HG02798 (cell line): Measurements from ENCODE around the gene OLFML2A.
"Not testable (repeated sequence)": the region's sequence is repeated elsewhere in the genome, so short reads cannot be mapped to it uniquely, and the experiment has no call there.

Source experiments
- ATAC-seq: cut with Tn5 transposase; IDR thresholded peaks from one replicate; pipeline ENCODE4 v1.9.1; 2021; ENCODE audit warnings: mild to moderate bottlenecking; ENCODE audit not compliant: unreplicated experiment, poor library complexity

Gene OLFML2A

DNA sequence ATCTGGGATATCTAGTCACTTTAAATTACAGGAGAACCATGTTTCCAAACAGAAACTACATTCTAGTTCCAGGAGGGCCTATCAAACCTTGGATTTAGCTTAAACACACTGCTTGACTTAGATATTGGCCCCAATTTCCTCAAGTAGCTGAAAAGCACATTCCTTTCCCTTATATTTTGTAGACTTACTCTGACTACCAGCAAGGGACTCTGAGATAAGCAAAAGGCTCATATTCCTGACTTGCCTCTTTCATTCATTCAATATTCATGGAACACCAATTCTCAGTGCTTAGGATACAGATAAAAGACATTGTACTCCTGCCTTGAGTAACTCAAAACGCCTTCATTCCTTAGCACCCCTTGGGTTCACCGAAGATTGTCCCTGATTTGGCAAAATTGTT is 17.6 kb upstream of the OLFML2A start:
- ATAC-seq = no peak

DNA sequence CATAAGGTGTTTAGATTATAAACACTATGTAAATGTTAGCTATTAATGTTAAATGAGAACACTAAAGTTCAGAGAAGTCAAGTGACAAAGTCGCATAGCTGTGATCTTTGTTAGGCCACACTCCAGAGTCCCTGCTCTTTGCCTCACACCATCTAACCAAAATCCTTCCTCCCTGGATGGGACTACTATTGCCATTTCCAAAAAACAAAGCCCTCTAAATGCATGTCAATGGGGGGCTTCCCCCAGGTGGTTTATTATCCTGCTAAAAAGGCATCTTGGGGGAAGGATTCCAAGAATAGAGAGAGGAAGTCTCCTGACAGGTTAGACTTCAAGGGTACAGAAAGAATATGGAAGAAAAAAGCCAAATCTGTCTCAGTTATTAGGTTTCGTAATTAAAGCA is 16.2 kb upstream of the OLFML2A start:
- ATAC-seq = no peak

DNA sequence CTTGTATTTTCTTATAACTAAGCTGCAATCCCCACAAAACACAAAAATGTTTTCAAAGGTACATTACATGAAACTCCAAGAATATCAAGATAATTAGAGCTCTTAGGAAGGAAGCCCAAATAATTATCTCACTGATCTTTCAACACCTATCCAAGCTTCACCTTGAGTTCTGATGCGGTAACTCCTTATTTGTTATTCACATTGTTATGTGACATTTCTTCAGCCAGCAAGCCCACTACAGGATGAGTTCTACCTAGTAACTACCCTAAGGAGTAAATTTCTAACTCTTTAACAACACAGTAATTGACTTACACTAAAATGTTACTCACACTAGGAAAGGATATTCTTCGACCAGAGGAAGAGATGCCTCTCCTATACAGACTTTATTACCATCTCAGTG is 15.7 kb upstream of the OLFML2A start:
- ATAC-seq = no peak

DNA sequence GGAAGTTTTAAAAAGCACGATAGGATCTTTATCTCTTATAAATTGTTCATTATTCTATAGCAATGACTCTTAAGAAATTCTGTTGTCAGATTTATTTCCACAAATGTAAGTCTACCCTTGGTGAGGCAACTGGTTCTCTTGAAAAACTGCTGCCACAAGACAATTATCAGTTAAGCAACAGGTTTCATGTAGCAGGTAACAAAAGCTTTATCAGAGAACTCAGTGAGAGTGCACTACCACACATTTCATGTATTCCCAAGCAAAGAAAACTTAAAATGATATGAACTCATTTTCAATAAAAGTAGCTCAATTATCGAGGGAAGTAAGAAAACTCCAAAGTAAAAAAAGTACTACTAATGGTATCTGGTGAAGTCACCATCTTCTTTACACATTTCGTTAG is 15.2 kb upstream of the OLFML2A start:
- no peak for ATAC-seq

DNA sequence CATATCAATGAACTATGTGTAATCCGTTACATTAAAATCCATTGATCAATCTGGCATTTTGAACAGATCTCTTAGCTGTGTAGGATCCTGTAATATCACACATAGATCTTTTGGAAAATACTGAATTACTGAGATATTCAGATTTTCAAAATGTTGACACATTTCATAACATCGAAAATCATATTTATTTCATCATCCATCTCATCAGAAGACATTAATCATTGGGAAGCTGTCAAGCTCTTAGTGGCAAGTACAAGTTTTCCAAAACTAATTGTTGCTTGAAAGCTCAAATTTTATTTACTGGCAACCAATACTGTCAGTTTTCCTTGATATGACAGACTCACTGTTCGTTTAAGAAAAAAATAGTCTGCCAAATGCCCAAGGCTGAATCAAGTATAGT is 14.3 kb upstream of the OLFML2A start:
- no peak for ATAC-seq

DNA sequence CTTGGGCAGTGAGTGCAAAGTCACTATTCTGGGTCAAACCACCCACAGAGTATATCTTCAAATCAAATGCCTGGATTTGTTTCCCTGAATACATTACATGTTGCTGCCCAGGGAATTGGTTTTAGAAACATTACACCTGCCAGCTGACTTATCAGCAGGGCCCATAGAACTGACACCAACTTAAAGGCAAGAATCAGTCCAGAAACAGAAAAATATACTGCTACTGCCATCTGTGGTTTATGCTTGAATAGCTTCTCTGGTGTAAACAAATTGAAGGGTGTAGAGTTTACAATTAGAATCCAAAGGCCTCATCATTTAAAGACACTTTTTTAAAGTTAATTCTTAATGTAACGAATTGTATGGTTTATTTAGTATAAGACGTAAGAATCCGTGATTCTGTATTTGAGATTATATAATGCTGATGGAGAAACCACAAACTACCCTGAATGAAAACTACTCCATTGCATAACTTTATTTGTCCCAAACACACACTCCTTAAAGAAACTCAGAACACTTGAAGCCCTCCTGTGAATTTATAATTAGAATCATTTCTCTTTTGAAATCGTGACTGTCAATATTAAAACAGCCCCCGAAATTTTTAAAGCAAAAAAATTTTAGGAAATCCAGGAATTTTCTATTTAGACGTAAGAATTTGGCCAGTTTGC is 12.0 kb upstream of the OLFML2A start:
- ATAC-seq = peak; percentile 58

DNA sequence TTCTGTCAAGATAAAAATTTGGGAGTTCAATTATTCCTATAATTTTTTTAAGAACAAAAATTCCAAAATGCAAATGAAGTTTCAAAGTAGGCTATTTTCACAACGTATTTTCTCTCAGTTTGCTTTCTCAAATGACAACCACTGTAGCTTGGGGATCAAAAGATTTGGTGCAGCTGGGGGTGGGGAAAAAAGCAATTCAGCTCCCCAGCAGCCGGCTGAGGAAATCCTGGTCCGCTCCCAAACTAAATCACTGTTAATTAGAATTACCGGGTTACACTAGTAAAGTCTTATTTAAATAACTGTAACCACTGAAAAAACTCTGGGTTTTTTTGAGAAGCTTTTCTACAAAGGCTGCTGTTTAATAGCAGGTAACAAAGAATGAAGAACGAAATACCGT is 11.5 kb upstream of the OLFML2A start:
- ATAC-seq = no peak

DNA sequence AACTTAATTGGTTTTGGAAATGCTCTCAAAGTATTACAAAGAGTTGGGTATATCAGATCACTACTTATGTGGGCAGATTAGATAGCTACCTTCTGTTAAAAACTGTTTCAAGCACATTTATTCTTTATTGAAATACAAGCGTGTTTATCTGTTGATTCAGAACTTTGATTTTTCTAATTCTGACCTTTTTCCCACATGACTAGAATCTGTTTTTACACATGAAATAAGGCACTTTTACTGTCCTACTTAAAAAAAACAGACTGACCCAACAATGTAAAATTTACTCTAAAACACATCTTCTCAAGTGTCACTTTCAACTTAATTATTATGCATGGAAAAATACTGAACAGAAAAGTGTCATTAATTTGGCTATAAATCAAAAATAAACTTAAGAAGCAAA is 10.6 kb upstream of the OLFML2A start:
- no peak for ATAC-seq

DNA sequence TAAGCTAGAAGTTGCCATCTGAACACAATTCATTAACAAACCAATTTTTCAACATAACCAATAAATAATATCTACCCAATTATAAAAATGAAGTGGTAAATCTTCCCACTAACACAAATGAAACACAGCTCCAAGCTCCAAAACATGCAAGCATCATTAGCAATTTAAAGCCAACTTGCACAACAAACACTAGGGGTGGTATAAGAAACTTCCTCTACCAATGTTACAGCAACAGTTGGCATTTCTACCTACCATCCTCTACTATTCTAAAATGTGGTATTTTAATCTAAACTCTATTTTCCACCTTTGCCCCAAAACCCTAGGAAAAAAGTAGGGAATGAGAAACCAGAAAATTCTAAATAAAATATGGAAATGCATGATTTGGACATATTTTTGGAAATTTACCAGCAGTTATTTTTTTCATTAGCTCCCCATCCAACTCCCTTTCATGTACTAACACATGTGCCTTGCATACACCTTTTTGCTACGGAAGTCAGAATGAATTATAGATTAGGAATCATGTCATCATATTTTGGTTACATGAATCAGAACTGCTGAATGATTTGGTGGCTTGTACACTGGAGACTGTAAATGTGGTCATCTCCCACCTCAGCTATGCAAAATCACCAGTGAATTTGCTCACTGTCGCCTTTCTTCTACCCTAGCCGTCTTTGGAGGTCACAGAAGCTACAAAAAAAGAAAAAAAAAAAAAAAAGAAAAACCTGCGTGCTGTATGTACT is 9.9 kb upstream of the OLFML2A start:
- ATAC-seq = no peak

DNA sequence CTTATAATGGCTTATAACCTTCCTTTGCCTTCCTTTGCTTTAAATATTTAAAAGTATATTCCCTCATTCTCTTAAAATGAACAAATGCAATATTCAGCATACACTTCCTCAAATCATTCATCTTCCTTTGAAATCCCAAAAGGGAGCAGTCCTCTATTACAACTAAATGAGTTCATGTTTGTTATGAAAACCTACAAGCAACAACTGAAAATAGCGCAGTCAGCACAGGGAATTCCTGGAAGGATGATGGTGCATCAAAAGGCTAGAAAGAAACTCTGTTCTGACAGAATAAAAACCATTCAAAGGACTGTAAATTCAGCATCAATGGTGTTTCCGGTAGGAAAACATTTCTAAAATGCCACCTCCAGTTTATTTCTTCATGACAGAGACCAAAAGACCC is 9.1 kb upstream of the OLFML2A start:
- ATAC-seq = no peak

DNA sequence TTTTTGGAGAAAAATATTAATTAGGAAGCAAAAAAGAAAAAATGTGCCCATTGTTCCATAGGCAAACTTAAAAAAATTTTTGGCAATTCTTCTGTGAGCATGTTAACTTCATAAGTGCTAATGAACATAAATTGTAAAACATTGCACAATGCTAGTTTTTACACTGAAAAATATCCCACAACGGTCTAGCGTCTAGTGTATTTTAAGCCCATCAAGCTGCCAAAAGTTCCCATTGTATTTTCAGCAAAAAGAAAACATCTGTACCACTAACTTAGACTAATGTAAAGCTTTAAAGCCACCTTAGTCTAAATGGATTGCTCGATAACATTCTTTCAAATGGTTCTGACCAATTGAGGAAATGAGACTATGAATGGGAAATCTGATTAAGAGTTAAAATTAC is 8.6 kb upstream of the OLFML2A start:
- ATAC-seq = no peak

DNA sequence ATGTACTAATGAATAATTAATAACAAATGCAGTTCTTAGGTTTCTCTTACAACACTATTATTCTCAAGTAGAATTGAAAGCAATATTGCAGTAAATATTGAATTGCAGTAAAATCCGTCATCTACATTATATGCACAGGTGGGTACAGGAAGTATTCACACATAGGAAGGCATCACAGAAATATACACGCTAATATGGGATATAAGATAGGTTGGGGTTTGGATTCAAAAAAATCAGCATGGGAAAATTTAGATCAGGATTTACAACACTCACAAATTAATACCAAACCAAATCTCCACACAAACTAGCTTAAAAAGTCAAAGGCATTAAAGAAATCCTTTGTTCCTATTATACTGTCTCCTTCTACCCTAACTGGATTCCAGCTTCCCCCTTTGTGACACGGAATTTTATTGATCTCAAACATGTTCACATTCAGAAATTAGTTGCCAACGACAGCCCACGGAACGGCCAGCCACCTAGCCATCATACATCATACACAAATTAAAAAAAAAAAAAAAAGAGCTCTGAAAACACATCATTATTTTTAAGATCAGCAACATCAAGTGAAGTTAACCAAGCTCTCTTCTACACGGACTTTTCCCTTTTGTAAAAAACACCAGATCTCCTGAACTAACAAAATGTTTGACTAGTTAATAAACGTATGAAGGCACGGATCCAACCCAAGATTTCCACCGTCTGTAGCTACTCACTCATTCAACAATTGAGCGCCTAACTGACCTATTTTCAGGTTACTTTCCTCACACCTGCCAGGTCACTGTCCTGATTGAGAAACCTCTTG is 8.0 kb upstream of the OLFML2A start:
- no peak for ATAC-seq

DNA sequence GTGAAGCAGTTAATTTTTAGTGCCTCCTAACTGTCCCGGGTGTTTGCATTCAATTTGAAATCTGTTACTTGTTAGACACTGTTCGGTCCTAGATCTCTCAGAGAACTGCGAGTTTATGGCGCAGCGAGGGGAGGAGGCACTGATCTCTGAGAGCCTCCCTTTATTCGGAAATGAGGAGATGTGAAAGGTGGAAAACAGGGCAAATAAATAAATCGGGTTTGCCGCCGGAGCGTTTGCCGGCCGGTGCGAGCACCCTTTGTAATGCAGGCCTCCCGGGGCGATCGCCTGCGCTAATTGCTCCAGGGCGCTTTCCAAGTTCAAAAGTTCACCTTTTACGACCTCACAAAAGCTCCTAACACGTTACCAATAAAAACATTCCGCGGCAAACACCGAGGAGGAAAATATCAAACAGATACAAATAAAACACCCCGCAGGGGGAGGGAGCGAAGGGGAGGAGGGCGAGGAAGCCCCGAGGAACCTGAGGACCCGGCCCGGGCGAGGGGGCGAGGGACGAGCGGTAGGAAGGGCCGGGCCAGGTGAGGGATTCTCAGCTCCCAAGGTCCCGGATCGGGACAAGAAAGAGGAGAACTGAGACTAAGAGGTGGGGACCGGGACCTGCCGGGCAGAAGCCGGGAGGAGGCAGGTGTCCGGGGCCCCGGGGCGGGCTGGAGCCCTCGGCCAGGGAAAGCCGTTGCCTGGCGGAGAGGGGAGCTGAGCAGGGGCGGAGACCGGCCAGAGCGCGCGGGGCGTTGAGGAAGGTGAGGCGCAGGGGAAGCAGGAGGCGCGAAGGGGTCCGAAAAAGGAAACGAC is 7.2 kb upstream of the OLFML2A start:
- no peak for ATAC-seq

DNA sequence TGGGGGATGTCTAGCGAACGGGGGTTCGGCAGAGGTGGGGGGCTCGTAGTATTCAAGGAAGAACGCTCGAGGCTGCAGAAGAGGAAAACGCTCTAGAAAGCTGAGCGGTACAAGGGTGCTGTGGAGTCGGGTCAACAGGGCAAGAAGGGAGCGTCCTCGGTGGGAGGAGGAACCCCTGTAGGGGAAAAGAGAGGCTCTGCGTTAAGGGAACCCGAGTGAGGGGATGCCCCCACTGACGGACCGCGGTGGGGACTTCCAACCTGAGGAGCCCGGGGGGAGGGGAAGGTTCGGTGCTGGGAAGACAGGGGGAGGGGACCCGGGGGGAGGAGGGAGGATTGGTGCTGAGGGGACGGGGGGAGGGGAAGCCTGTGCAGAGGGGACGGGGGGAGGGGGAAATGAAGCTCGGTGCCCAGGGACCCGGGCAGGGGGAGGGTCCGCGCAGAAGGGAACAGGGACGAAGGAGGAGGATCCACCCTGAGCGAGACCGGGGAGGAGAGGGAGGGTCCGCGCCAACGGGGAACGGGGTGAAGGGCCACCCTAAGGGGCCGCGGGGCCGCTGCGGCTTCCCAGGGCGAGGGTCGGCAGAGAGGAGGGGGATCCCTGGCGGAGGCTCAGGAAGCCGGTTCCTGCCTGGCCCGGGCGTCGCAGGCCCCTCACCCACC is 6.4 kb upstream of the OLFML2A start:
- no peak for ATAC-seq

DNA sequence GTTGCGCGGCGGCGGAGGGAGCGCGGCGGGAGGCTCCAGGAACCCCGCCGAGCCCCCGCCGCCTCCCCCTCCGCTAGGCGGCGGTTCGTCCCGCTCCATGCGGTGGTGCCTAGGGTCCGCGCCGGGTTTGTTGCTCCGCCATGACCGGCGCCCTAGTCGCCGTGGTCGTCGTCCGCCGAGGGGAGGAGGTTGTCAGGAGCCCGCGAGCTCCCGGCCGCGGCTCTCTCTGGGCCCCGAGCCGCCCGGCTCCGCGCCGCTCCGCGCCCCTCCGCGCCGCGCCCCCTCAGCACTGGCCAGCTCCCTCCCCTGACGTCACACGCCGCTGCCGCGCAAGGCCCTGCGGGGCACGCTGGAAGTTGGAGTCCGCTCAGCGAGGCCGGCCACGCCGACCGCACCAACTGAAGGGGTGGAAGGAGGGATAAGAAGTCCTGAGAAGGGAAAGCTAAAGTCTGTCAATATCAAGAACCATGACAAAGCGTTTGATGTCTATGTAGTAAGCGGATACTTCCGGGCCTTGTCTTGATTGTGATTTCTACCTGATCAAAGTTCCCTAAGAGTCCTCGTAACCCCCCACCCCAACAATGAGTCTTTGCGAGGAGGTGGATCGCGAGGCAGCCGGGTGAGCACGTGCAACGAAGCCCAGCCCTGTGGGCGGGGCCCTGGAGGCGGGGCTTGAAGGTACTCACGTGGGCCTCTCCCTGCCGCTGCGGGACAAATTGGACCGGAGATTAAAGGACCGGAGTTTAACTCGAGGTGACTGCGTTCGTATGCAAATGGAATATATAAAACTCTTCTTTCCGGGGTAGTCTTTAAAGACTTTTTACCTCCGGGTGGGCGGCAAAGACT is 5.7 kb upstream of the OLFML2A start, which contains the start of gene NR6A1:
NR6A1 (minus strand) TSS at position 291 of the 846 bp plus-strand sequence.
- peak; percentile 92 for ATAC-seq

DNA sequence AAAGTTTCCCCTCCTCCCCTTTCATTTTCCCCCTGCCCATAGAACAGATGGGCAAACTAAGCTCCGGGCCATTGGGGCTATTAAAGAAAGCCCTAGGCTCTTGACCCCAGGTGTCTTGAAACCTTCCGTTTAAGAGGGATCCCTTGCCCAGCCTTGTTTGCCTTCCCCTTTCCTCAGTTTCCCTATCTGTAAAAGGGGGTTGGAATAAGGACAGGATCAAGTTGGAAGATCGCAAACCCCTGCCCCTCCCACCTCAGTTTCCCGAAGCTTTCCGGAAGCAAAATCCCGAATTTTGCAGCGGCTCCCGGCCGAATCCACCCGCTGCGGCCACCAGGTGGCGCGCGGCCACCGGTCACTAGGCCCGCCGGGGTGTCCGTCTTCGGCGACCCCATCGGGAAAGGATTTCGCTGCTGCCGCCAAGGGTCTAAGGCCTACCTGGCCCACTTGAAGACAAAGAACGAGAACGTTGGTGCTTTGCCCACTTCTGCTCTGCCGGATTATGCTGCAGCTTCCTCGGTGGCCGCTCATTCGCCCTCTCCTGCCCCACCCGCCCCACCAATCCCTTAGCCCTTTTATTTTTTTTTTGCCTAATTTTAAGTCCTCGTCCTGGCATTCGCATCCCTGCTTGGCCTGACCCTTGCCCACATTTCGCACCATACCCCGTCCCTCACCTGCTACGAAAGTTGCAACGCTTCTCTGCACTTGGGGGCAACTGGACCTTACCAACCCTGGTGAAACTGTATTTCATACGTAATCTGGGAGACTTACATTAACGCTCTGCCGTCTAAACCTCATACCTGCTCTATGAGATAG is 4.9 kb upstream of the OLFML2A start:
- ATAC-seq = no peak

DNA sequence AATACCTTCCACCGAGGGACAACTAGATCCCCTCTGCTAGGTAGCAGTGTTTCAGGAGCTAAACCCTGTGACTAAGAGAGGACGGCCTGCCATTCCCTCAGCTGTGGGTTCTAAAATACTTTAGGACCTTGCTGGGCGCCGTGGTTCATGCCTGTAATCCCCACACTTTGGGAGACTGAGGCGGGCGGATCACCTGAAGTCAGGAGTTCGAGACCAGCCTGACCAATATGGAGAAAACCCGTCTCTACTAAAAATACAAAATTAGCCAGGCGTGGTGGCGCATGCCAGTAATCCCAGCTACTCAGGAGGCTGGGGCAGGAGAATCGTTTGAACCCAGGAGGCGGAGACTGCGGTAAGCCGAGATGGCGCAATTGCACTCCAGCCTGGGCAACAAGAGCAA is 4.1 kb upstream of the OLFML2A start:
- not testable (repeated sequence) for ATAC-seq

DNA sequence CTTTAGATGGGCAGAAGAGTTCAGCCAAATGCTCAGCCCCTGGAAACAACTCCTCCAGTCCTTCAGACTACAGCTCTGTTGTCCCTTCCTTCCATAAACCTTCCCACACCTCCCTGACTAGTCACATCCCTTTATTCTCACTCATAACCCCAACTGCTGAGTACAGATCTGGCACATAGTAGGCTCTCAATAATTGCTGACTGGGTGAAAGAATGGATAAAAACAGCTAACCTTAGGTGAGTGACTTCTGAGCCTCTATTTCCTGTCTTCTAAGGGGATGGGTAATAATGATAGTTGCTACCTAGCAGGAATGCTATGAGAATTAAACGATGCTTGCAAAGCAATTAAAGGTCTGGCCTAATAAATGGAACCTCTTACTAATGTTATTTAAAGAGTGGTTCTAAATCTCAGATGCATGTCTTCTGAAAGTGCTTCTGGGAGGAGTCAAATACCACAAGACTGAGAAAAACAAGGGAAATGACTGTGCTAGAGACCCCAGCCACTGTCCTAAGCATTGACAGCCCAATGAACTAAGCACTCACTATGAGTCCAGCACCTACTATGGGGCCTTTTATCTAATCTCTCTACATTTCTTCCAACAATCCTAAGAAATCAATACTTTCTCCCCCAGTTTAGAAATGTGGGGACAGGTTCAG is 3.3 kb upstream of the OLFML2A start:
- no peak for ATAC-seq
